ENCODE measurements around the gene ZNF134. TPM values are rescaled to one million over a fixed set of nuclear protein-coding genes. Genes with fewer than 3 reads are reported as not detected.

Gene ZNF134
- total RNA-seq, 1 donor from 2014 or later: 40.6 TPM

DNA sequence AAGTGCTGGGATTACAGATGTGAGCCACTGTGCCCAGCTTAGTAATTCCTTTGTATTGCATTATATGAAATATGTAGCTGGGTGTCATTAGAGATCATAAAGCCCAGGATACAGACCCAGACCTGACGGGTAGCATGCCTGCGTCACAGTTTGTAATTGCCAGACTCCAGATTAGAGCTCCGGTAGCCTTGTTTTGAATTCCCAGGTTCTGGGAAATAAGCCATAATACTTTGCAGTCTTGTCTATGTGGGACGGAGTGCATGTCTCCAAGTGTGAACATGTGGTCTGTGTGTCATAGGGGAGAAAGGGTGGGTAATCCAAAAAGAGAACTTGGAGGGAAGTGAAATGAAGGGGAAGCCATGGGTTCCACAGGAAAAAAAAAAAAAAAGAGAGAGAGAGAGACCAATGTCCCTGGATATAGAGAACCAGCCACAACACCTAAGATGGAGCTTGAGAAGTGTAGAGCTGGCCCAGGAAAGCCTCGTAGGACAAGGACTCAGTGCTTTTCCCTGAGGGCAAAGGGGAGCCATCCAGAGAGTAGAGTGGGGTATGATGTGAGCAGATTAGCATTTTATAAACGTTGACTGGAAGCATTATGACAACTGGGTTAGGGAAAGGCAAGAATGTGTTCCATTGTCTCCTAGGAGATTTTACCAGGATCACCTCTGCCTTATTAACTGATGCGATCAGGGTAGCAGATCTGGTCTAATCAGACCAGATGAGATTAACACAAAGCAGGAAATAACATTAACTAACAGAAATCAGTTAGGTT is 57.3 kb downstream of the ZNF134 start:
- Histone ChIP-seq H3K4me3 (ENCODE audit: low read depth, low read length) (no peak overlapping the region), H3K36me3 (ENCODE audit: control insufficient read depth, insufficient read depth, low read length) (no peaks in the 10 kb centered on the region), H3K27me3 (ENCODE audit: control insufficient read depth, insufficient read depth, low read length) (no peaks in the 10 kb centered on the region)
- TF ChIP-seq, protein P1, sequence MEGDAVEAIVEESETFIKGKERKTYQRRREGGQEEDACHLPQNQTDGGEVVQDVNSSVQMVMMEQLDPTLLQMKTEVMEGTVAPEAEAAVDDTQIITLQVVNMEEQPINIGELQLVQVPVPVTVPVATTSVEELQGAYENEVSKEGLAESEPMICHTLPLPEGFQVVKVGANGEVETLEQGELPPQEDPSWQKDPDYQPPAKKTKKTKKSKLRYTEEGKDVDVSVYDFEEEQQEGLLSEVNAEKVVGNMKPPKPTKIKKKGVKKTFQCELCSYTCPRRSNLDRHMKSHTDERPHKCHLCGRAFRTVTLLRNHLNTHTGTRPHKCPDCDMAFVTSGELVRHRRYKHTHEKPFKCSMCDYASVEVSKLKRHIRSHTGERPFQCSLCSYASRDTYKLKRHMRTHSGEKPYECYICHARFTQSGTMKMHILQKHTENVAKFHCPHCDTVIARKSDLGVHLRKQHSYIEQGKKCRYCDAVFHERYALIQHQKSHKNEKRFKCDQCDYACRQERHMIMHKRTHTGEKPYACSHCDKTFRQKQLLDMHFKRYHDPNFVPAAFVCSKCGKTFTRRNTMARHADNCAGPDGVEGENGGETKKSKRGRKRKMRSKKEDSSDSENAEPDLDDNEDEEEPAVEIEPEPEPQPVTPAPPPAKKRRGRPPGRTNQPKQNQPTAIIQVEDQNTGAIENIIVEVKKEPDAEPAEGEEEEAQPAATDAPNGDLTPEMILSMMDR (IDR thresholded peaks at IDR 0.05; ENCODE audit: insufficient read depth, low read length, poor library complexity, severe bottlenecking): no peak
- no peak for DNase-seq (ENCODE audit: low read depth)

DNA sequence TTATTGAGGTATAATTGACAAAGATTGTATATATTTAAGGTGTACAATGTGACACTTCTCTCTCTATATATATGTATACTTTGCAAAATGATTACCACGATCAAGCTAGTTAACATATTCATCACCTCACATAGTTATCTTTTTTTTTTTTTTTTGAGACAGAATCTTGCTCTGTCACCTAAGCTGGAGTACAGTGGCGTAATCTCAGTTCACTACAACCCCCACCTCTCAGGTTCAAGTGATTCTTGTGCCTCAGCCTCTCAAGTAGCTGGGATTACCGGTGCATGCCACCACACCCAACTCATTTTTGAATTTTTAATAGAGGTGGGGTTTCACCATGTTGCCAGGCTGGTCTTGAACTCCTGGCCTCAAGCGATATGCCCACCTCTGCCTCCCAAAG is 58.4 kb downstream of the ZNF134 start:
- Histone ChIP-seq H3K36me3 (ENCODE audit: control insufficient read depth, insufficient read depth, low read length) (no peaks in the 10 kb centered on the region), H3K4me3 (ENCODE audit: low read depth, low read length) (no peak overlapping the region), H3K27me3 (ENCODE audit: control insufficient read depth, insufficient read depth, low read length) (no peaks in the 10 kb centered on the region)
- TF ChIP-seq, protein P1 (IDR thresholded peaks at IDR 0.05; ENCODE audit: insufficient read depth, low read length, poor library complexity, severe bottlenecking): no peak
- DNase-seq (ENCODE audit: low read depth): no peak

Other genes starting within 250 kb of the ZNF134 start
- 12.4 and 13.1 TPM in 2 replicates for gene ZNF548, start 224.4 kb upstream of the ZNF134 start, total RNA-seq
- 4.5 and 6.3 TPM in 2 replicates for gene ZNF17, start 203.1 kb upstream of the ZNF134 start, total RNA-seq
- gene ZNF749, start 178.9 kb upstream of the ZNF134 start, total RNA-seq: 10.4 and 14.3 TPM in 2 replicates
- 0.41 and 0.54 TPM in 2 replicates for gene VN1R1, start 157.1 kb upstream of the ZNF134 start, total RNA-seq
- 9.2 and 10.0 TPM in 2 replicates for gene ZNF772, start 136.7 kb upstream of the ZNF134 start, total RNA-seq
- 11.4 and 16.8 TPM in 2 replicates for gene ZNF419, start 126.5 kb upstream of the ZNF134 start, total RNA-seq
- 7.9 and 11.2 TPM in 2 replicates for gene ZNF773, start 114.3 kb upstream of the ZNF134 start, total RNA-seq
- 4.8 and 5.1 TPM in 2 replicates for gene ZNF549, start 86.9 kb upstream of the ZNF134 start, total RNA-seq
- gene ZNF550, start 54.4 kb upstream of the ZNF134 start, total RNA-seq: 5.1 and 6.8 TPM in 2 replicates
- gene ZNF416, start 35.3 kb upstream of the ZNF134 start, total RNA-seq: 5.5 and 6.0 TPM in 2 replicates
- 6.8 and 9.3 TPM in 2 replicates for gene ZIK1, start 30.1 kb upstream of the ZNF134 start, total RNA-seq
- 3.2 and 6.6 TPM in 2 replicates for gene ZNF530, start 14.4 kb upstream of the ZNF134 start, total RNA-seq
- gene ZNF211, start 18.9 kb downstream of the ZNF134 start, total RNA-seq: 6.9 and 10.4 TPM in 2 replicates
- not detected in 2 replicates for gene ZSCAN4, start 54.7 kb downstream of the ZNF134 start, total RNA-seq
- gene ZNF551, start 67.7 kb downstream of the ZNF134 start, total RNA-seq: 6.0 and 8.5 TPM in 2 replicates
- gene ZNF154, start 95.0 kb downstream of the ZNF134 start, total RNA-seq: 2.9 and 3.3 TPM in 2 replicates
- gene ZNF671, start 113.4 kb downstream of the ZNF134 start, total RNA-seq: 2.9 and 4.2 TPM in 2 replicates
- gene ZNF776, start 132.6 kb downstream of the ZNF134 start, total RNA-seq: 9.9 and 12.2 TPM in 2 replicates
- gene ZNF586, start 155.4 kb downstream of the ZNF134 start, total RNA-seq: 9.0 and 10.9 TPM in 2 replicates
- gene ZNF552, start 200.7 kb downstream of the ZNF134 start, total RNA-seq: 7.9 and 8.2 TPM in 2 replicates
- 15.3 and 16.3 TPM in 2 replicates for gene ZNF587B, start 216.1 kb downstream of the ZNF134 start, total RNA-seq
- gene ZNF587, start 235.6 kb downstream of the ZNF134 start, total RNA-seq: 15.8 and 19.3 TPM in 2 replicates